HG03108 (cell line): ENCODE data around the gene LCN2.

ENCODE experiments used
- ATAC-seq: cut with Tn5 transposase; IDR thresholded peaks from one replicate; pipeline ENCODE4 v1.9.1; 2021; ENCODE audit warnings: moderate library complexity; ENCODE audit not compliant: unreplicated experiment

Gene LCN2

DNA sequence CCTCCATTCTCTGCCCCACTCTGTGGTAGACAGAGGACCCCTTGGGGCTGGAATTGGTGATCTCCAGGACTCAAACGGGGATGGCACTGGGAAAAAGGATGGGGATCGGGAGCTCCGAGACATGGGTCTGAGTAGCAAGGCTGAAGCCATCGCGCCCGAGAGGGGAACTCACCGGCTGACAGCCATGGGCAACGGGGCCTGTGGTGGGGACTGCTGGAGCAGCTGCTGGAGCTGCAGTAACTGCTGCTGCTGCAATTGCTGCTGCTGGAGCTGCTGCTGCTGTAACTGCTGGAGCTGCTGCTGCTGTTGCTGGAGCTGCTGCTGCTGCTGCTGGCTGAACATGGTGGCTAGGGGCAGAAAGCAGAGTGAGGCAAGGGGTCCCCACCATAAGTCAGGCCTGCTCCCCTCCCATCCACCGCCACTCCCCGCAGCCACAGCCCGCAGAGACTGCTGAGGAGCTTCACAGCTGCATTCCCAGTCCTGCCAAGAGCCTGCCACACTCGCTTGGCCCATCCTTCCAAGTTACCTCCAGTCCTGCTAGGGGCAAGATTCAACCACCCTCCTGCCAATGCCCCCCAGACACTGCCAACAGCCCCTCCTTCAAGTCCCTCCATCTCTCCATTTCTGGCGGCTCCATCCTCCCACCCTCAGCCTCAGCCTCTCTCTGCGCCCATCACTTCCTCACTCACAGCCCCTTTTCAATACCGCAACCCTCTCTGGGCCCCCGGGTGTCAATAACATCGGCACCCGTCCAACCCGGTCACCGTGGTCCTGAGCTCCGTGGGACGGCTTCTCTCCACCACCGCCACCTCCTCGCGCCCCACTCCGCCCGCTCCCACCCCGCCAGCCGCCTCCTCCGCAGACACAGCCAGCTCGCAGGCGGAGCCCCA, 41.5 kb downstream of the LCN2 start:
- ATAC-seq, result peak; percentile 13

GRCh38 chr9:128191406-128192046, 42.3 kb downstream of the LCN2 start, which contains the start of gene CIZ1:
TSS of gene CIZ1 (minus strand) at chr9:128191572. CDS start at chr9:128190857, 715 bp downstream.
- peak; percentile 60 for ATAC-seq

- ATAC-seq, result peak; percentile 64
Measured at GRCh38 chr9:128192601-128193371, 43.5 kb downstream of the LCN2 start.

- ATAC-seq, result no peak
Measured at GRCh38 chr9:128193469-128194096, 44.3 kb downstream of the LCN2 start.

- ATAC-seq, result no peak
Measured at GRCh38 chr9:128201441-128202369, 52.5 kb downstream of the LCN2 start.

GRCh38 chr9:128202648-128203023, 53.4 kb downstream of the LCN2 start:
- ATAC-seq, result no peak
